Astrocyte (in vitro differentiated cells and primary cell): Measurements from ENCODE around the gene AGPAT1. TPM values are rescaled to one million over a fixed set of nuclear protein-coding genes. Genes with fewer than 3 reads are reported as not detected.
"Not testable (repeated sequence)": the region's sequence is repeated elsewhere in the genome, so short reads cannot be mapped to it uniquely, and the experiment has no call there.

Source experiments
- DNase-seq: peaks from one replicate; pipeline ENCODE4 v3.0.0-alpha.2; 2010; ENCODE audit warnings: low read depth
- FAIRE-seq: peaks from 2 replicates; lab custom pipeline; 2011; peaks lifted over from hg19 to GRCh38; lab: Jason Lieb, UNC
- H2AFZ ChIP-seq: 2 replicates; pipeline ENCODE4 v1.6.0; 2012; ENCODE audit warnings: low read depth, low read length, inconsistent platforms
- H3K27ac ChIP-seq: 2 replicates; pipeline ENCODE4 v1.5.1; 2011; ENCODE audit warnings: low read depth, low read length, inconsistent platforms
- H3K27me3 ChIP-seq: 2 replicates; pipeline ENCODE4 v1.6.0; 2011; ENCODE audit warnings: low read length, inconsistent platforms; ENCODE audit not compliant: insufficient read depth
- H3K36me3 ChIP-seq: 2 replicates; pipeline ENCODE4 v1.5.1; 2011; ENCODE audit warnings: low read length, inconsistent platforms; ENCODE audit not compliant: insufficient read depth
- H3K4me1 ChIP-seq: 2 replicates; pipeline ENCODE4 v1.5.1; 2011; ENCODE audit warnings: low read length, inconsistent platforms; ENCODE audit not compliant: insufficient read depth
- H3K4me2 ChIP-seq: 2 replicates; pipeline ENCODE4 v1.6.0; 2012; ENCODE audit warnings: low read length, inconsistent platforms
- H3K4me3 ChIP-seq: 2 replicates; pipeline ENCODE4 v1.5.1; 2011; ENCODE audit warnings: low read depth, mild to moderate bottlenecking, low read length, inconsistent platforms; ENCODE audit not compliant: insufficient read depth
- H3K79me2 ChIP-seq: 2 replicates; pipeline ENCODE4 v1.6.0; 2012; ENCODE audit warnings: mild to moderate bottlenecking, low read length, inconsistent platforms; ENCODE audit not compliant: insufficient read depth
- H3K9ac ChIP-seq: 2 replicates; pipeline ENCODE4 v1.6.0; 2012; ENCODE audit warnings: mild to moderate bottlenecking, low read length, inconsistent platforms
- H3K9me3 ChIP-seq: 2 replicates; pipeline ENCODE4 v1.5.1; 2012; ENCODE audit warnings: low read depth, mild to moderate bottlenecking, low read length, inconsistent platforms; ENCODE audit not compliant: insufficient read depth
- H4K20me1 ChIP-seq: 2 replicates; pipeline ENCODE4 v1.6.0; 2012; ENCODE audit warnings: low read length, inconsistent platforms; ENCODE audit not compliant: insufficient read depth
- H3K27ac Mint-ChIP-seq: one replicate; pipeline ENCODE4 v1.8.0; 2021; ENCODE audit warnings: mild to moderate bottlenecking, mixed read lengths; ENCODE audit not compliant: unreplicated experiment
- H3K27me3 Mint-ChIP-seq: one replicate; pipeline ENCODE4 v1.8.0; 2021; ENCODE audit warnings: low read depth, mixed read lengths; ENCODE audit not compliant: unreplicated experiment
- H3K36me3 Mint-ChIP-seq: one replicate; pipeline ENCODE4 v1.8.0; 2021; ENCODE audit warnings: low read depth, mixed read lengths; ENCODE audit not compliant: unreplicated experiment
- H3K4me1 Mint-ChIP-seq: one replicate; pipeline ENCODE4 v1.8.0; 2021; ENCODE audit warnings: low read depth, mixed read lengths; ENCODE audit not compliant: unreplicated experiment
- H3K4me3 Mint-ChIP-seq: one replicate; pipeline ENCODE4 v1.8.0; 2021; ENCODE audit warnings: mild to moderate bottlenecking, moderate library complexity, mixed read lengths; ENCODE audit not compliant: unreplicated experiment
- H3K9me3 Mint-ChIP-seq: one replicate; pipeline ENCODE4 v1.8.0; 2021; ENCODE audit warnings: mild to moderate bottlenecking, mixed read lengths; ENCODE audit not compliant: unreplicated experiment
- CTCF ChIP-seq: IDR thresholded peaks from 2 replicates; pipeline ENCODE4 v1.5.1; 2011; ENCODE audit warnings: low read depth, mild to moderate bottlenecking, inconsistent platforms, low read length, moderate library complexity; ENCODE audit not compliant: insufficient read depth
- EZH2 ChIP-seq: IDR thresholded peaks from 2 replicates; pipeline ENCODE4 v1.6.1; 2012; ENCODE audit warnings: mild to moderate bottlenecking, low read length, inconsistent platforms; ENCODE audit not compliant: insufficient read depth
- total RNA-seq: library from RNA; stranded (reverse); gene quantifications from 2 replicates; pipeline ENCODE4 v1.2.1, GENCODE V29; 2021

AGPAT1 gene
- total RNA-seq, 1 donor from 2014 or later, result 94.8 TPM

GRCh38 chr6:32212076-32212760 lies 36.3 kb upstream of the AGPAT1 start:
- H3K4me3 ChIP-seq, result no peak overlapping the region
- no peaks in the 10 kb centered on the region for H3K4me1 ChIP-seq
- no peak overlapping the region for H3K27ac Mint-ChIP-seq
- TF ChIP-seq EZH2 (no peak), CTCF (no peak)
- H4K20me1 ChIP-seq, result no peaks in the 10 kb centered on the region
- no peak for FAIRE-seq
- H3K9me3 Mint-ChIP-seq, result no peaks in the 10 kb centered on the region
- H3K27ac ChIP-seq, result no peak overlapping the region
- H3K27me3 ChIP-seq, result peaks cover 3% of the 10 kb centered on the region
- no peaks in the 10 kb centered on the region for H3K36me3 Mint-ChIP-seq
- H3K9me3 ChIP-seq, result no peaks in the 10 kb centered on the region
- no peak overlapping the region for H3K4me2 ChIP-seq
- DNase-seq, result no peak
- no peak overlapping the region for H3K9ac ChIP-seq
- no peaks in the 10 kb centered on the region for H3K79me2 ChIP-seq
- H3K4me3 Mint-ChIP-seq, result no peak overlapping the region
- H3K36me3 ChIP-seq, result no peaks in the 10 kb centered on the region
- peaks cover 21% of the 10 kb centered on the region for H3K27me3 Mint-ChIP-seq
- H2AFZ ChIP-seq, result no peak overlapping the region
- H3K4me1 Mint-ChIP-seq, result no peaks in the 10 kb centered on the region

GRCh38 chr6:32211432-32211831 lies 35.5 kb upstream of the AGPAT1 start:
- not testable (repeated sequence) for H3K9ac ChIP-seq, H3K27me3 ChIP-seq, H3K9me3 Mint-ChIP-seq, H3K36me3 Mint-ChIP-seq, H2AFZ ChIP-seq, H3K4me3 ChIP-seq, H3K4me1 Mint-ChIP-seq, H3K9me3 ChIP-seq, H3K27ac Mint-ChIP-seq, DNase-seq, H4K20me1 ChIP-seq, H3K79me2 ChIP-seq, H3K4me2 ChIP-seq, H3K4me3 Mint-ChIP-seq, FAIRE-seq, H3K27ac ChIP-seq, H3K36me3 ChIP-seq, H3K4me1 ChIP-seq
- peaks cover 24% of the 10 kb centered on the region for H3K27me3 Mint-ChIP-seq

- Histone ChIP-seq H3K79me2 (no peaks in the 10 kb centered on the region), H3K27ac (no peak overlapping the region), H3K9me3 (no peaks in the 10 kb centered on the region), H3K9ac (no peak overlapping the region), H3K36me3 (no peaks in the 10 kb centered on the region), H3K4me3 (no peak overlapping the region), H3K27me3 (no peaks in the 10 kb centered on the region), H3K4me1 (no peaks in the 10 kb centered on the region), H2AFZ (no peak overlapping the region), H4K20me1 (no peaks in the 10 kb centered on the region), H3K4me2 (no peak overlapping the region)
- no peak overlapping the region for H3K27ac Mint-ChIP-seq
- no peaks in the 10 kb centered on the region for H3K4me1 Mint-ChIP-seq
- FAIRE-seq (no peak), DNase-seq (no peak)
- H3K9me3 Mint-ChIP-seq, result peaks cover 2% of the 10 kb centered on the region
- H3K27me3 Mint-ChIP-seq, result peaks cover 21% of the 10 kb centered on the region
- H3K4me3 Mint-ChIP-seq, result no peak overlapping the region
- no peaks in the 10 kb centered on the region for H3K36me3 Mint-ChIP-seq
- TF ChIP-seq EZH2 (no peak), CTCF (no peak)
Observed at GRCh38 chr6:32210191-32210601, 34.3 kb upstream of the AGPAT1 start.
